ENCODE results near the gene PCBP3. TPM values are rescaled to one million over a fixed set of nuclear protein-coding genes. Genes with fewer than 3 reads are reported as not detected.

Gene PCBP3
- total and polyA plus RNA-seq, 10 of the 15 experiments (the other 5 are each of a cell fraction or from before 2014, with no cell fraction given): 0.09 to 1.3 (median 0.46) TPM; not detected in 3

DNA sequence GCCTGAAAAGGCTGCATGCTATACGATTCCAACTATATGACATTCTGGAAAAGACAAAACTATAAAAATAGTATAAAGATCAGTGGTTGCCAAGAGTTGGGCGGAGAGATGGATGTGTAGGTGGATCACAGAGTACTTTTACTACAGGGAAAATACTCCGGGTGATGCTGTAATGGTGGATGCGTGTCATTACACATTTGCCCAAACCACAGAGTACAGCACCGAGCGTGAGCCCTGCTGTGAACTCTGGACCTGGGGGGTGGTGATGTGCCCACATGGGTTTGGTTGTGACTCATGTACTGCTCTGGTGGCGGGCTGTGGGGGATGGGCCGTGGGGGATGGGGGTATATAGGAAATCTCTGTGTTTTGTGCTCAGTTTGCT, 175.4 kb downstream of the PCBP3 start (continued):
- TF ChIP-seq CHD2 (IDR thresholded peaks at IDR 0.05; ENCODE audit: borderline replicate concordance, low read depth, low read length) (peak; percentile 64; the same call in 1 of the 2 replicates), ZNF622 (IDR thresholded peaks at IDR 0.05) (no peak), PAX5 (IDR thresholded peaks at IDR 0.05; ENCODE audit: borderline replicate concordance, low read depth, low read length) (peak; percentile 93), RCOR1 (conservative IDR thresholded peaks at IDR 0.05; ENCODE audit: low read depth, low read length) (no peak), NR2F1 (conservative IDR thresholded peaks at IDR 0.05) (peak; percentile 88), TCF12 (IDR thresholded peaks at IDR 0.05; ENCODE audit: low read depth, low read length) (peak; percentile 92), BCL11A (IDR thresholded peaks at IDR 0.05; ENCODE audit: low read depth, low read length) (peak; percentile 96)
- TF ChIP-seq, protein P1, sequence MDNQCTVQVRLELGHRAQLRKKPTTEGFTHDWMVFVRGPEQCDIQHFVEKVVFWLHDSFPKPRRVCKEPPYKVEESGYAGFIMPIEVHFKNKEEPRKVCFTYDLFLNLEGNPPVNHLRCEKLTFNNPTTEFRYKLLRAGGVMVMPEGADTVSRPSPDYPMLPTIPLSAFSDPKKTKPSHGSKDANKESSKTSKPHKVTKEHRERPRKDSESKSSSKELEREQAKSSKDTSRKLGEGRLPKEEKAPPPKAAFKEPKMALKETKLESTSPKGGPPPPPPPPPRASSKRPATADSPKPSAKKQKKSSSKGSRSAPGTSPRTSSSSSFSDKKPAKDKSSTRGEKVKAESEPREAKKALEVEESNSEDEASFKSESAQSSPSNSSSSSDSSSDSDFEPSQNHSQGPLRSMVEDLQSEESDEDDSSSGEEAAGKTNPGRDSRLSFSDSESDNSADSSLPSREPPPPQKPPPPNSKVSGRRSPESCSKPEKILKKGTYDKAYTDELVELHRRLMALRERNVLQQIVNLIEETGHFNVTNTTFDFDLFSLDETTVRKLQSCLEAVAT (IDR thresholded peaks at IDR 0.05): 0 out of 2 replicates have a peak, but pooled peaks have one; percentile 42

DNA sequence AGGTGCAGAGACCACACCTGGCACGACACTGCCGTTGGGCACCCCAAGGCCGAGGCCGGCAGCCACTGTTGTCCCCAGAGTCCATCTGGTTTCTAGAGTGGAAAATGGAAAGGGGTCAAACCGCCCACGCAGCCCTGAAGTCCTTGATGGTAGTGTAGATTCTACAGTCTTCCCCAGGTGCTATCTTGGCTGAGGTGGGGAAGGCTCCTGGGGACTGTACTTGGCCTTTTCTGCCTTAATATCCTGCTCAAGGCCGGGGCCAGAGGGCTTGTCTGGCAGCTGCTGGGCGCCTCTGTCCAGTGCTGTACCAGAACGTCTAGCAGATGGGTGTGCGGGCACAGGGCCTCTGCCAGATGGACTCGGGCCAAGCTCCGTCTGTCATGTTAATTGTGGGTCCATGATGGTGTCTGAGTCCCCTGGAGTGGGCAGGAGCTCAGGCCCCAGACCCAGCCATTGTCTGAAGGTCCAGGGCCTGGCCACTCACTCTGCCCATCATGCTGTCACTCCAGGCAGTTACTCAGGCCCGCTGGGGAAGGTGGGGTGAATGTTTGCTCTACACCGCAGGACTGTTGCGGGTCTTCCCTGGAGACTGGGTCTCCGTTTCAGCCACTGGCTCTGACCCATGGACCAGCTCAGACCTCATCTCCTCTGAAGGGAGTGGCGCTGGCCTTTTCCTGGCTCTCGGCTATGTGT, 176.1 kb downstream of the PCBP3 start:
- peaks cover 4% of the 10 kb centered on the region for H3K4me1 ChIP-seq (ENCODE audit: control insufficient read depth, insufficient read depth, low read length)
- ChIA-PET POLR2A (interaction anchor here (0.5 kb wide), 1 partner anchor 56 kb away, joined by 3 read pairs; no protein-coding TSS in a partner anchor), RAD21 (ENCODE audit: unreplicated experiment) (interaction anchor here (1.3 to 6.0 kb wide), 2 partner anchors 224 to 264 kb away, joined by 3 to 42 read pairs; no protein-coding TSS in a partner anchor), SMC1A (ENCODE audit: uncharacterized antibody, unreplicated experiment) (interaction anchor here (5.3 kb wide), 1 partner anchor 263 kb away, joined by 38 read pairs; no protein-coding TSS in a partner anchor), CTCF (interaction anchor here (1.2 to 8.0 kb wide), 5 partner anchors 27 to 679 kb away, joined by 3 to 82 read pairs (median 4); no protein-coding TSS in a partner anchor)
- no peaks in the 10 kb centered on the region for H4K20me1 ChIP-seq (ENCODE audit: control insufficient read depth, insufficient read depth)
- ATAC-seq (no peak), FAIRE-seq (no peak), DNase-seq (ENCODE audit: low read depth, low spot score) (no peak)
- H3K9ac ChIP-seq (ENCODE audit: control insufficient read depth, insufficient read depth, low read length): no peak overlapping the region
- no peak overlapping the region for H3K27ac ChIP-seq (ENCODE audit: control insufficient read depth, insufficient read depth)
- H3K9me3 ChIP-seq (replicated peaks; ENCODE audit: control insufficient read depth, insufficient read depth, low read length): no peaks in the 10 kb centered on the region
- H3K4me3 ChIP-seq: no peak overlapping the region
- intact Hi-C loops (cut with micrococcal nuclease; ENCODE audit: unreplicated experiment): loop anchor here (1.0 to 10.0 kb wide), 5 partner anchors 175 to 679 kb away; partner anchors contain the start of gene PCBP3
- no peak overlapping the region for H2AFZ ChIP-seq (ENCODE audit: control insufficient read depth, low read depth, low read length)
- no TSS peak for BruUV-seq (replicated peaks)
- no peaks in the 10 kb centered on the region for H3K36me3 ChIP-seq (ENCODE audit: control insufficient read depth in 2 of 2, insufficient read depth in 2 of 2, low read length in 1 of 2)
- no peaks in the 10 kb centered on the region for H3K79me2 ChIP-seq (ENCODE audit: control insufficient read depth, insufficient read depth, low read length)
- no peaks in the 10 kb centered on the region for H3K27me3 ChIP-seq (replicated peaks in 1 of 2; ENCODE audit: control insufficient read depth in 2 of 2, insufficient read depth in 2 of 2, low read length in 1 of 2)
- WGBS (ENCODE audit: insufficient coverage, insufficient replicate concordance, low lambda C conversion rate, missing lambda C conversion rate): 60% methylated on average over 18 of the region's 18 CpGs
- TF ChIP-seq, protein P2, sequence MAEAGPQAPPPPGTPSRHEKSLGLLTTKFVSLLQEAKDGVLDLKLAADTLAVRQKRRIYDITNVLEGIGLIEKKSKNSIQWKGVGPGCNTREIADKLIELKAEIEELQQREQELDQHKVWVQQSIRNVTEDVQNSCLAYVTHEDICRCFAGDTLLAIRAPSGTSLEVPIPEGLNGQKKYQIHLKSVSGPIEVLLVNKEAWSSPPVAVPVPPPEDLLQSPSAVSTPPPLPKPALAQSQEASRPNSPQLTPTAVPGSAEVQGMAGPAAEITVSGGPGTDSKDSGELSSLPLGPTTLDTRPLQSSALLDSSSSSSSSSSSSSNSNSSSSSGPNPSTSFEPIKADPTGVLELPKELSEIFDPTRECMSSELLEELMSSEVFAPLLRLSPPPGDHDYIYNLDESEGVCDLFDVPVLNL (IDR thresholded peaks at IDR 0.05; ENCODE audit: low read depth, low read length): no peak
- in situ Hi-C loops (cut with MboI): loop anchor here (5.0 to 25.0 kb wide), 4 partner anchors 262 to 682 kb away; no protein-coding TSS in a partner anchor
- no peak overlapping the region for H3K4me2 ChIP-seq (ENCODE audit: control insufficient read depth, insufficient read depth)

Data from GM12878 (cell line).